ENCODE measurements around the gene PCK2. TPM values are rescaled to one million over a fixed set of nuclear protein-coding genes. Genes with fewer than 3 reads are reported as not detected.

PCK2 gene
- total and polyA plus RNA-seq, 2 of the 8 experiments (the other 6 are each of a cell fraction or from before 2014, with no cell fraction given): 81.9 to 115 TPM

DNA sequence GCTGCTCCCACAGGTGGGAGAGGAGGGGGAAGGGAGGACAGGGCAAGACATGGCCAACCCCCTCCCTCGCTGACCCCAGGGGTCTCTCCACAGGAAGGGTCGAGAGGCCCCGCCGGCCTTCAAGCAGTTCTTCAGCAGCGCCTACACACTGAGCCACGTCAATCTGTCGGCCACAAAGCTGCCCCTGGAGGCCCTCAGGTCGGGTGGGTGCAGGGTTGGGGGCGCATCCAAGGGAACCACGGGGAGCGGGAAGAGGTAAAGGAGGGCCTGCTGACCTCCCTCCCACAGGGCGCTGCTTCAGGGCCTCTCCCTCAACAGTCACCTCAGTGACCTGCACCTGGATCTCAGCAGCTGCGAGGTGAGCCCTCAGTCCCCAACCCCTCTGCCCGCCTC, 36.2 kb upstream of the PCK2 start:
- no peak overlapping the region for H3K23ac ChIP-seq (ENCODE audit: insufficient read length)
- H4K20me1 ChIP-seq (replicated peaks in 1 of 2; ENCODE audit: control insufficient read depth in 1 of 2, insufficient read depth in 2 of 2, low read length in 2 of 2): peaks cover 0 to 2% of the 10 kb centered on the region in 2 experiments
- no peak overlapping the region for H3K56ac ChIP-seq (replicated peaks; ENCODE audit: insufficient read length, low read depth, low read length)
- no peaks in the 10 kb centered on the region for H3K9me3 ChIP-seq (ENCODE audit: insufficient read depth in 2 of 2, low read depth in 1 of 2, low read length in 1 of 2)
- no peaks in the 10 kb centered on the region for H3K23me2 ChIP-seq (ENCODE audit: low read depth, low read length)
- H4K8ac ChIP-seq (ENCODE audit: extremely low read depth, insufficient read depth, low read length): no peak overlapping the region
- no peak overlapping the region for H3K9ac ChIP-seq (replicated peaks in 1 of 4; ENCODE audit: extremely low read depth in 1 of 4, low read depth in 3 of 4, low read length in 3 of 4)
- no peaks in the 10 kb centered on the region for H3K27me3 ChIP-seq (replicated peaks in 1 of 4; ENCODE audit: control insufficient read depth in 3 of 4, extremely low read depth in 1 of 4, insufficient read depth in 3 of 4, low read length in 3 of 4)
- no peak overlapping the region for H2AK5ac ChIP-seq (ENCODE audit: low read depth, low read length)
- H2BK120ac ChIP-seq (replicated peaks; ENCODE audit: low read depth, low read length): no peak overlapping the region
- no peak overlapping the region for H2BK12ac ChIP-seq (ENCODE audit: low read depth, low read length)
- ChIA-PET POLR2A (ENCODE audit: partially characterized antibody) (interaction anchor here (0.5 to 6.5 kb wide), 17 partner anchors 11 to 130 kb away, joined by 3 to 97 read pairs (median 5); partner anchors contain the start of genes CPNE6, EMC9, PCK2 and PSME2), CTCF (ENCODE audit: partially characterized antibody) (interaction anchor here (0.7 to 9.6 kb wide), 36 partner anchors 9 to 374 kb away, joined by 3 to 234 read pairs (median 4); partner anchors contain the start of genes CIDEB, CPNE6, DCAF11 and DHRS4L2)
- H3K36me3 ChIP-seq (ENCODE audit: control insufficient read depth in 2 of 4, insufficient read depth in 4 of 4, low read length in 3 of 4): no peaks in the 10 kb centered on the region; a peak in 1 of 8 replicates
- WGBS, 2 experiments (ENCODE audit: extremely low coverage in 1 of 2, insufficient coverage in 1 of 2, insufficient read length in 1 of 2, insufficient replicate concordance in 2 of 2, low coverage in 1 of 2, low lambda C conversion rate in 2 of 2, missing lambda C conversion rate in 1 of 2): 93% methylated on average over 10 of the region's 14 CpGs; no CpG with 5 or more reads in 1 of the 2 experiments
- H2BK20ac ChIP-seq (ENCODE audit: low read length): no peak overlapping the region
- H3K79me1 ChIP-seq (ENCODE audit: low read depth, low read length): no peaks in the 10 kb centered on the region
- H2AFZ ChIP-seq (ENCODE audit: low read length): no peak overlapping the region
- no peaks in the 10 kb centered on the region for H3K79me2 ChIP-seq (ENCODE audit: control insufficient read depth in 1 of 2, insufficient read depth in 2 of 2, low read length in 2 of 2)
- H3K4me2 ChIP-seq (ENCODE audit: insufficient read depth in 1 of 2, low read depth in 2 of 2, low read length in 2 of 2): no peak overlapping the region
- H4K91ac ChIP-seq (replicated peaks; ENCODE audit: insufficient read length, low read length): no peak overlapping the region
- DNase-seq (ENCODE audit: low read depth in 1 of 2, low spot score in 2 of 2) (no peak), FAIRE-seq (no peak)
- no peak overlapping the region; the same call in 1 of the 2 replicates for H2BK5ac ChIP-seq (ENCODE audit: low read depth, low read length)
- no peak overlapping the region for H3K4ac ChIP-seq (replicated peaks; ENCODE audit: insufficient read length, low read depth, low read length)
- no peak overlapping the region for H2BK15ac ChIP-seq (ENCODE audit: low read length)
- peaks cover 0 to 3% (median 0%) of the 10 kb centered on the region in 4 experiments; a peak in 1 of 7 replicates for H3K4me1 ChIP-seq (replicated peaks in 1 of 4; ENCODE audit: control insufficient read depth in 3 of 4, insufficient read depth in 4 of 4, low read length in 3 of 4)
- no peak overlapping the region for H4K5ac ChIP-seq (ENCODE audit: insufficient read length, low read depth, low read length)
- no peak overlapping the region for H3K4me3 ChIP-seq (ENCODE audit: extremely low read depth in 1 of 4, insufficient read depth in 2 of 4, low read depth in 3 of 4, low read length in 4 of 4)
- no peak overlapping the region for H3K14ac ChIP-seq (ENCODE audit: insufficient read length)
- no peak overlapping the region; the same call in 1 of the 2 replicates for H3K18ac ChIP-seq (ENCODE audit: extremely low read depth, low read length)
- H3K27ac ChIP-seq (ENCODE audit: low read depth, low read length): no peak overlapping the region
- no peak for TF ChIP-seq TBP (IDR thresholded peaks at IDR 0.05; ENCODE audit: low read depth, low read length)
- no peak for TF ChIP-seq MAX (IDR thresholded peaks at IDR 0.05)
- no peak for TF ChIP-seq JUN (IDR thresholded peaks at IDR 0.05; ENCODE audit: low read depth, low read length)
- TF ChIP-seq SIRT6 (IDR thresholded peaks at IDR 0.05; ENCODE audit: low read length): no peak
- TF ChIP-seq NANOG (IDR thresholded peaks at IDR 0.05; ENCODE audit: insufficient read depth, low read depth, low read length, poor library complexity, severe bottlenecking): no peak
- TF ChIP-seq GTF2F1 (IDR thresholded peaks at IDR 0.05; ENCODE audit: borderline replicate concordance, low read depth, low read length): no peak
- TF ChIP-seq TCF12 (IDR thresholded peaks at IDR 0.05; ENCODE audit: low read depth, low read length): no peak
- TF ChIP-seq CBX5 (IDR thresholded peaks at IDR 0.05; ENCODE audit: low read depth, low read length): no peak
- TF ChIP-seq BRCA1 (IDR thresholded peaks at IDR 0.05; ENCODE audit: low read depth, low read length): no peak
- no peak for TF ChIP-seq SAP30 (IDR thresholded peaks at IDR 0.05; ENCODE audit: insufficient read depth, insufficient replicate concordance, low read length)
- no peak for TF ChIP-seq BACH1 (IDR thresholded peaks at IDR 0.05; ENCODE audit: low read length)
- TF ChIP-seq, protein P1, sequence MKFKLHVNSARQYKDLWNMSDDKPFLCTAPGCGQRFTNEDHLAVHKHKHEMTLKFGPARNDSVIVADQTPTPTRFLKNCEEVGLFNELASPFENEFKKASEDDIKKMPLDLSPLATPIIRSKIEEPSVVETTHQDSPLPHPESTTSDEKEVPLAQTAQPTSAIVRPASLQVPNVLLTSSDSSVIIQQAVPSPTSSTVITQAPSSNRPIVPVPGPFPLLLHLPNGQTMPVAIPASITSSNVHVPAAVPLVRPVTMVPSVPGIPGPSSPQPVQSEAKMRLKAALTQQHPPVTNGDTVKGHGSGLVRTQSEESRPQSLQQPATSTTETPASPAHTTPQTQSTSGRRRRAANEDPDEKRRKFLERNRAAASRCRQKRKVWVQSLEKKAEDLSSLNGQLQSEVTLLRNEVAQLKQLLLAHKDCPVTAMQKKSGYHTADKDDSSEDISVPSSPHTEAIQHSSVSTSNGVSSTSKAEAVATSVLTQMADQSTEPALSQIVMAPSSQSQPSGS (IDR thresholded peaks at IDR 0.05; ENCODE audit: low read length): no peak

Measured in H1 (cell line).